ENCODE data around the gene TEX51. TPM values are rescaled to one million over a fixed set of nuclear protein-coding genes. Genes with fewer than 3 reads are reported as not detected.

The TEX51 gene
- total RNA-seq, 2 experiments from 2014 or later, result not detected

DNA sequence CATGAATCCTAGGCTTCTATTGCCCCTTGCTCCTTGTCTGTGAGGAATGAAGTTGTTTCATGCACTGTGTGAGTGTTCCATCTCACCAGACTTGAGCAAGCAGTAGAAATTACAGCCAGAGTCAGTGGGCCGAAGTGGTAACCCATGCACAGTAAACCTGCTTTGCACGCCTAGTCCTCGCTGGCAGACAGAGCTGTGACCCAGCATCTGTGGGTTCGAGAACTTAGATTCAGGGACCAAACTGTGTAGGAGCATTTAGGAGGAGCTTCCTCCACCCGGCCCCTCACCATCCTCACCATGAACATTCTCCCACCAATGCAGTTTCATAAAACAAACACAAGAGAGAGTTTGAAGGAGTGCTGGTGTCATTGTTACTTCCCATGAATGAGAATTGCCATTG lies 21.6 kb upstream of the TEX51 start:
- ChIA-PET POLR2A (interaction anchor here (0.7 kb wide), 1 partner anchor 12 kb away, joined by 3 read pairs; no protein-coding TSS in a partner anchor), CTCF (ENCODE audit: unreplicated experiment) (no interaction called here)
- Histone ChIP-seq H3K27ac (ENCODE audit: low read depth, low read length, poor library complexity, severe bottlenecking) (no peak overlapping the region), H4K20me1 (ENCODE audit: insufficient read depth, low read length) (no peaks in the 10 kb centered on the region), H3K4me1 (ENCODE audit: insufficient read depth, low read length, poor library complexity, severe bottlenecking) (no peaks in the 10 kb centered on the region), H3K9me2 (ENCODE audit: insufficient read depth, low read length) (no peaks in the 10 kb centered on the region), H3K4me2 (ENCODE audit: low read length) (no peak overlapping the region), H3K79me2 (ENCODE audit: insufficient read depth, low read depth, low read length) (no peaks in the 10 kb centered on the region), H3K36me3 (ENCODE audit: insufficient read depth, low read length) (no peaks in the 10 kb centered on the region), H3K9me3 (ENCODE audit: low read length) (no peaks in the 10 kb centered on the region), H3K4me3 (ENCODE audit: low read depth, low read length, poor library complexity, severe bottlenecking) (no peak overlapping the region), H2AFZ (ENCODE audit: low read length) (no peak overlapping the region)
- DNase-seq (ENCODE audit: low spot score), result no peak
- no peak for TF ChIP-seq EZH2phosphoT487 (IDR thresholded peaks at IDR 0.05; ENCODE audit: borderline replicate concordance, low read depth, low read length)
- no peak for TF ChIP-seq CTCF (conservative IDR thresholded peaks at IDR 0.05; ENCODE audit: low read length)
- no TSS peak for BruUV-seq (replicated peaks)
- intact Hi-C loops (cut with micrococcal nuclease; ENCODE audit: unreplicated experiment), result no loop called here

DNA sequence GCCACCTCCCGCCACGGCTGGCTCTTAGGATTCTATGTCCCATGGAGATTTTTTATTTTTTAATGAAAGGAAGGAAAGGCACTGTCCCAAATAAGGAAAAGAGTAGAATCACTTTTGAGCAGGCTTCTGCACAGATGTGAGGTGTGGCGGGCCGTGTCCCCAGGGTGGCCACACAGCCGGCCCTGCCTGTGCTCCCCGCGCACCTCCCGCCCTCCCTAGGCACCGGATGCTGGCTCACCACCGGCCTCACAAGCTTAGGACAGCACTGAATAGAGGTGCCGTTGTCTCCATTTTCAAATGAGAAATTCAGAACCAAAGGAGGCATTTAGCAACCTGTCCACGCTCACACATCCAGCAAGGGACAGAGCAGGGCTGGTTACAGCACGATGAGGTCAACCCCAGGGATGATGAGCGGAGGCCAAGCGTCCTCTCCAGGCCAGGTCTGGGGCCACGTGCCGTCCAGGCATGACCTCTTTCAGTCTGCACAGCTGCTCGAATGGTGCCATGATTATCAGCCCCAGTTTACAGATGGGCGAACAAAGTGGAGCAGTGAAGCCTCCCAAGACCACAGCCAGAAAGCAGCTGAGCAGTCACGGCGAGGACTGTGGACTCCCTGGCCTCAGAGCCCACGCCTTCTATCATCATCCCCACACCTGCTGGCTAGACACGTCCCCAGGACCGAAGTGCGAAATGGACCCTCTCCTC lies 20.7 kb upstream of the TEX51 start:
- Histone ChIP-seq H3K4me3 (ENCODE audit: low read depth, low read length, poor library complexity, severe bottlenecking) (no peak overlapping the region), H3K9me3 (ENCODE audit: low read length) (no peaks in the 10 kb centered on the region), H2AFZ (ENCODE audit: low read length) (no peak overlapping the region), H3K4me2 (ENCODE audit: low read length) (no peak overlapping the region), H3K79me2 (ENCODE audit: insufficient read depth, low read depth, low read length) (no peaks in the 10 kb centered on the region), H3K36me3 (ENCODE audit: insufficient read depth, low read length) (no peaks in the 10 kb centered on the region), H4K20me1 (ENCODE audit: insufficient read depth, low read length) (no peaks in the 10 kb centered on the region), H3K27ac (ENCODE audit: low read depth, low read length, poor library complexity, severe bottlenecking) (no peak overlapping the region), H3K4me1 (ENCODE audit: insufficient read depth, low read length, poor library complexity, severe bottlenecking) (no peaks in the 10 kb centered on the region), H3K9me2 (ENCODE audit: insufficient read depth, low read length) (no peaks in the 10 kb centered on the region)
- TF ChIP-seq CTCF (conservative IDR thresholded peaks at IDR 0.05; ENCODE audit: low read length) (no peak), EZH2phosphoT487 (IDR thresholded peaks at IDR 0.05; ENCODE audit: borderline replicate concordance, low read depth, low read length) (no peak)
- BruUV-seq (replicated peaks), result no TSS peak
- DNase-seq (ENCODE audit: low spot score), result no peak
- intact Hi-C loops (cut with micrococcal nuclease; ENCODE audit: unreplicated experiment), result no loop called here
- CTCF ChIA-PET (ENCODE audit: unreplicated experiment), result no interaction called here
- POLR2A ChIA-PET, result interaction anchor here (0.6 kb wide), 1 partner anchor 289 kb away, joined by 4 read pairs; no protein-coding TSS in a partner anchor

DNA sequence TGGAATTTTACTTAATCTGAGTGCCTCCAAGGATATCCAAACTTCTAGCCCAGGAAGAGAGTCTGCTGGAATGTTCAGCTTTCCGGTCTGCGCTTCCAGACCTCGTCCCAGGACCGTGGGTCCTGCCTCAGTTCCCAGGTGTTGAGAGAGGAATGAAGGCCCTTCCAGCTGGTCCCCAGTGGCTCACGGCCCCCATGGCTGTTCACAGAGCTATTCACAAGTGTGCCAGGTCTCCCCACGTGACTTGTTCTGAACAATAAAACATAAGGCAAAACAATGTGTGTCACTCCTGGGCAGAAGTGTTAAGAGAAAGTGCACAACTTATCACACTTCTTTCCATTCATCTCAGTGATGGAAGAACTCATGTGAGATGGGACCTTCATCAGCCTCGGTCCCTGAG lies 20.1 kb upstream of the TEX51 start:
- TF ChIP-seq EZH2phosphoT487 (IDR thresholded peaks at IDR 0.05; ENCODE audit: borderline replicate concordance, low read depth, low read length), result no peak
- no peak for TF ChIP-seq CTCF (conservative IDR thresholded peaks at IDR 0.05; ENCODE audit: low read length)
- DNase-seq (ENCODE audit: low spot score), result no peak
- Histone ChIP-seq H3K9me3 (ENCODE audit: low read length) (no peaks in the 10 kb centered on the region), H3K4me3 (ENCODE audit: low read depth, low read length, poor library complexity, severe bottlenecking) (no peak overlapping the region), H2AFZ (ENCODE audit: low read length) (no peak overlapping the region), H3K79me2 (ENCODE audit: insufficient read depth, low read depth, low read length) (no peaks in the 10 kb centered on the region), H3K4me2 (ENCODE audit: low read length) (no peak overlapping the region), H4K20me1 (ENCODE audit: insufficient read depth, low read length) (no peaks in the 10 kb centered on the region), H3K9me2 (ENCODE audit: insufficient read depth, low read length) (no peaks in the 10 kb centered on the region), H3K36me3 (ENCODE audit: insufficient read depth, low read length) (no peaks in the 10 kb centered on the region), H3K27ac (ENCODE audit: low read depth, low read length, poor library complexity, severe bottlenecking) (no peak overlapping the region), H3K4me1 (ENCODE audit: insufficient read depth, low read length, poor library complexity, severe bottlenecking) (no peaks in the 10 kb centered on the region)
- ChIA-PET POLR2A (interaction anchor here (0.6 kb wide), 1 partner anchor 289 kb away, joined by 4 read pairs; no protein-coding TSS in a partner anchor), CTCF (ENCODE audit: unreplicated experiment) (no interaction called here)
- intact Hi-C loops (cut with micrococcal nuclease; ENCODE audit: unreplicated experiment), result no loop called here
- BruUV-seq (replicated peaks), result no TSS peak

Data from OCI-LY7 (cell line).